Measurements from ENCODE around the gene CAB39L. TPM values are rescaled to one million over a fixed set of nuclear protein-coding genes. Genes with fewer than 3 reads are reported as not detected.

The CAB39L gene
- total and polyA plus RNA-seq, 4 donors: 1.8 to 5.1 (median 2.1) TPM

- DNase-seq (ENCODE audit: low spot score): no peak
- Histone ChIP-seq H3K4me3 (ENCODE audit: low read depth in 1 of 3, low read length in 3 of 3) (no peak overlapping the region), H3K36me3 (ENCODE audit: control insufficient read depth in 4 of 4, insufficient read depth in 3 of 4, low read depth in 1 of 4, low read length in 3 of 4) (no peaks in the 10 kb centered on the region), H3K27me3 (ENCODE audit: control insufficient read depth in 4 of 4, insufficient read depth in 4 of 4, low read length in 3 of 4) (no peaks in the 10 kb centered on the region), H3K4me1 (ENCODE audit: control insufficient read depth in 4 of 4, insufficient read depth in 4 of 4, low read length in 3 of 4) (peaks cover 0 to 7% (median 4%) of the 10 kb centered on the region in 4 donors), H3K27ac (ENCODE audit: low read depth in 1 of 2, low read length in 2 of 2) (no peak overlapping the region), H3K9ac (ENCODE audit: low read depth in 1 of 2, low read length in 2 of 2) (no peak overlapping the region), H3K9me3 (ENCODE audit: control insufficient read depth in 4 of 4, low read length in 3 of 4) (no peaks in the 10 kb centered on the region)
- WGBS: 90% methylated on average over 2 of the region's 2 CpGs
- no peak for TF ChIP-seq RXRA (IDR thresholded peaks at IDR 0.05)
Measured at GRCh38 chr13:49439609-49440008, 4.3 kb downstream of the CAB39L start.

GRCh38 chr13:49437705-49438104, 6.2 kb downstream of the CAB39L start:
- Histone ChIP-seq H3K9ac (ENCODE audit: low read depth in 1 of 2, low read length in 2 of 2) (no peak overlapping the region), H3K9me3 (ENCODE audit: control insufficient read depth in 4 of 4, low read length in 3 of 4) (no peaks in the 10 kb centered on the region), H3K4me3 (ENCODE audit: low read depth in 1 of 3, low read length in 3 of 3) (no peak overlapping the region), H3K36me3 (ENCODE audit: control insufficient read depth in 4 of 4, insufficient read depth in 3 of 4, low read depth in 1 of 4, low read length in 3 of 4) (peaks cover 0 to 2% (median under 1%) of the 10 kb centered on the region in 4 donors), H3K27ac (ENCODE audit: low read depth in 1 of 2, low read length in 2 of 2) (no peak overlapping the region), H3K27me3 (ENCODE audit: control insufficient read depth in 4 of 4, insufficient read depth in 4 of 4, low read length in 3 of 4) (no peaks in the 10 kb centered on the region), H3K4me1 (ENCODE audit: control insufficient read depth in 4 of 4, insufficient read depth in 4 of 4, low read length in 3 of 4) (peaks cover 0 to under 1% (median 0%) of the 10 kb centered on the region in 4 donors)
- no peak for TF ChIP-seq SP1 (IDR thresholded peaks at IDR 0.05)
- no peak for TF ChIP-seq YY1 (IDR thresholded peaks at IDR 0.05)
- TF ChIP-seq, protein P1, sequence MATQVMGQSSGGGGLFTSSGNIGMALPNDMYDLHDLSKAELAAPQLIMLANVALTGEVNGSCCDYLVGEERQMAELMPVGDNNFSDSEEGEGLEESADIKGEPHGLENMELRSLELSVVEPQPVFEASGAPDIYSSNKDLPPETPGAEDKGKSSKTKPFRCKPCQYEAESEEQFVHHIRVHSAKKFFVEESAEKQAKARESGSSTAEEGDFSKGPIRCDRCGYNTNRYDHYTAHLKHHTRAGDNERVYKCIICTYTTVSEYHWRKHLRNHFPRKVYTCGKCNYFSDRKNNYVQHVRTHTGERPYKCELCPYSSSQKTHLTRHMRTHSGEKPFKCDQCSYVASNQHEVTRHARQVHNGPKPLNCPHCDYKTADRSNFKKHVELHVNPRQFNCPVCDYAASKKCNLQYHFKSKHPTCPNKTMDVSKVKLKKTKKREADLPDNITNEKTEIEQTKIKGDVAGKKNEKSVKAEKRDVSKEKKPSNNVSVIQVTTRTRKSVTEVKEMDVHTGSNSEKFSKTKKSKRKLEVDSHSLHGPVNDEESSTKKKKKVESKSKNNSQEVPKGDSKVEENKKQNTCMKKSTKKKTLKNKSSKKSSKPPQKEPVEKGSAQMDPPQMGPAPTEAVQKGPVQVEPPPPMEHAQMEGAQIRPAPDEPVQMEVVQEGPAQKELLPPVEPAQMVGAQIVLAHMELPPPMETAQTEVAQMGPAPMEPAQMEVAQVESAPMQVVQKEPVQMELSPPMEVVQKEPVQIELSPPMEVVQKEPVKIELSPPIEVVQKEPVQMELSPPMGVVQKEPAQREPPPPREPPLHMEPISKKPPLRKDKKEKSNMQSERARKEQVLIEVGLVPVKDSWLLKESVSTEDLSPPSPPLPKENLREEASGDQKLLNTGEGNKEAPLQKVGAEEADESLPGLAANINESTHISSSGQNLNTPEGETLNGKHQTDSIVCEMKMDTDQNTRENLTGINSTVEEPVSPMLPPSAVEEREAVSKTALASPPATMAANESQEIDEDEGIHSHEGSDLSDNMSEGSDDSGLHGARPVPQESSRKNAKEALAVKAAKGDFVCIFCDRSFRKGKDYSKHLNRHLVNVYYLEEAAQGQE (IDR thresholded peaks at IDR 0.05): no peak
- no peak for TF ChIP-seq JUND (IDR thresholded peaks at IDR 0.05)
- TF ChIP-seq RXRA (IDR thresholded peaks at IDR 0.05): no peak
- no peak for TF ChIP-seq HNF4A (conservative IDR thresholded peaks at IDR 0.05)
- no peak for TF ChIP-seq HNF4G (IDR thresholded peaks at IDR 0.05)
- TF ChIP-seq GABPA (IDR thresholded peaks at IDR 0.05 in 1 of 2, conservative IDR thresholded peaks at IDR 0.05 in 1 of 2): no peak
- no peak for TF ChIP-seq MAX (IDR thresholded peaks at IDR 0.05)
- TF ChIP-seq FOXA1 (IDR thresholded peaks at IDR 0.05): no peak
- 89% methylated on average over 7 of the region's 7 CpGs for WGBS
- DNase-seq (ENCODE audit: low spot score): no peak

DNA sequence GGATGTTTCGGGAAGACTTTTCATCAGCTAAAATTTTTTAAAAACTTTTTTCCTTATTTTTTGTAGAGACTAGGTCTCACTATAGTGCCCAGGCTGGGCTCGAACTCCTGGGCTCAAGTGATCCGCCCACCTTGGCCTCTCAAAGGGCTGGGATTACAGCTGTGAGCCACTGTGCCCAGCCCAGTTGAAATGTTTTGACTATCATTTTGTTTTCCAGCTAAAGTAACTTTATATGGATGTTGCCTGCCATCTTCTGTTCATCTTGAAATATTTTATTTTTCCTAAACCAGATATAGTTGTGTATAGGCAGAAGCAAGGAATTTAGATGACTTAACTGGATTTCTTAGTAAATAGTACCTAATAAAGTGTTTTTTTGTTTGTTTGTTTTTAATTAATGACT, 7.0 kb downstream of the CAB39L start:
- no peak overlapping the region for H3K27ac ChIP-seq (ENCODE audit: low read depth in 1 of 2, low read length in 2 of 2)
- no peaks in the 10 kb centered on the region for H3K27me3 ChIP-seq (ENCODE audit: control insufficient read depth in 4 of 4, insufficient read depth in 4 of 4, low read length in 3 of 4)
- H3K9ac ChIP-seq (ENCODE audit: low read depth in 1 of 2, low read length in 2 of 2): no peak overlapping the region
- no peaks in the 10 kb centered on the region for H3K4me1 ChIP-seq (ENCODE audit: control insufficient read depth in 4 of 4, insufficient read depth in 4 of 4, low read length in 3 of 4)
- H3K4me3 ChIP-seq (ENCODE audit: low read depth in 1 of 3, low read length in 3 of 3): no peak overlapping the region
- H3K36me3 ChIP-seq (ENCODE audit: control insufficient read depth in 4 of 4, insufficient read depth in 3 of 4, low read depth in 1 of 4, low read length in 3 of 4): peaks cover 0 to 3% (median 2%) of the 10 kb centered on the region in 4 donors
- WGBS: 77% methylated on average over 3 of the region's 3 CpGs
- peak; percentile 67 to 68 for TF ChIP-seq RAD21 (IDR thresholded peaks at IDR 0.05)
- TF ChIP-seq, protein P2, sequence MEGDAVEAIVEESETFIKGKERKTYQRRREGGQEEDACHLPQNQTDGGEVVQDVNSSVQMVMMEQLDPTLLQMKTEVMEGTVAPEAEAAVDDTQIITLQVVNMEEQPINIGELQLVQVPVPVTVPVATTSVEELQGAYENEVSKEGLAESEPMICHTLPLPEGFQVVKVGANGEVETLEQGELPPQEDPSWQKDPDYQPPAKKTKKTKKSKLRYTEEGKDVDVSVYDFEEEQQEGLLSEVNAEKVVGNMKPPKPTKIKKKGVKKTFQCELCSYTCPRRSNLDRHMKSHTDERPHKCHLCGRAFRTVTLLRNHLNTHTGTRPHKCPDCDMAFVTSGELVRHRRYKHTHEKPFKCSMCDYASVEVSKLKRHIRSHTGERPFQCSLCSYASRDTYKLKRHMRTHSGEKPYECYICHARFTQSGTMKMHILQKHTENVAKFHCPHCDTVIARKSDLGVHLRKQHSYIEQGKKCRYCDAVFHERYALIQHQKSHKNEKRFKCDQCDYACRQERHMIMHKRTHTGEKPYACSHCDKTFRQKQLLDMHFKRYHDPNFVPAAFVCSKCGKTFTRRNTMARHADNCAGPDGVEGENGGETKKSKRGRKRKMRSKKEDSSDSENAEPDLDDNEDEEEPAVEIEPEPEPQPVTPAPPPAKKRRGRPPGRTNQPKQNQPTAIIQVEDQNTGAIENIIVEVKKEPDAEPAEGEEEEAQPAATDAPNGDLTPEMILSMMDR (IDR thresholded peaks at IDR 0.05; ENCODE audit: low read depth, low read length, missing input control): peak; percentile 20
- TF ChIP-seq HNF4G (IDR thresholded peaks at IDR 0.05): no peak
- no peaks in the 10 kb centered on the region for H3K9me3 ChIP-seq (ENCODE audit: control insufficient read depth in 4 of 4, low read length in 3 of 4)
- DNase-seq (ENCODE audit: low spot score): no peak

Measured in liver (tissue), 9 donors.